Esophagus squamous epithelium (tissue), 4 donors: ENCODE data around the gene USP49.

Source experiments
- POLR2A ChIP-seq, 4 donors: fragments of 450-650 bp; IDR thresholded peaks; one replicate each; pipeline ENCODE4 v1.6.1; 2017; ENCODE audit warnings: antibody characterized with exemption in 4 of 4, mild to moderate bottlenecking in 4 of 4, moderate library complexity in 3 of 4
- TF ChIP-seq, protein P1 (sequence below), 6 experiments: fragments of 450-650 bp in 4 of 6; fragments of 200-600 bp in 2 of 6; sonication (generic) in 2 of 6; IDR thresholded peaks; one replicate each; pipeline ENCODE4 v1.5.1; 2016 to 2019; ENCODE audit warnings: antibody characterized with exemption in 6 of 6, mild to moderate bottlenecking in 4 of 6, moderate library complexity in 4 of 6

- TF ChIP-seq, protein P1, sequence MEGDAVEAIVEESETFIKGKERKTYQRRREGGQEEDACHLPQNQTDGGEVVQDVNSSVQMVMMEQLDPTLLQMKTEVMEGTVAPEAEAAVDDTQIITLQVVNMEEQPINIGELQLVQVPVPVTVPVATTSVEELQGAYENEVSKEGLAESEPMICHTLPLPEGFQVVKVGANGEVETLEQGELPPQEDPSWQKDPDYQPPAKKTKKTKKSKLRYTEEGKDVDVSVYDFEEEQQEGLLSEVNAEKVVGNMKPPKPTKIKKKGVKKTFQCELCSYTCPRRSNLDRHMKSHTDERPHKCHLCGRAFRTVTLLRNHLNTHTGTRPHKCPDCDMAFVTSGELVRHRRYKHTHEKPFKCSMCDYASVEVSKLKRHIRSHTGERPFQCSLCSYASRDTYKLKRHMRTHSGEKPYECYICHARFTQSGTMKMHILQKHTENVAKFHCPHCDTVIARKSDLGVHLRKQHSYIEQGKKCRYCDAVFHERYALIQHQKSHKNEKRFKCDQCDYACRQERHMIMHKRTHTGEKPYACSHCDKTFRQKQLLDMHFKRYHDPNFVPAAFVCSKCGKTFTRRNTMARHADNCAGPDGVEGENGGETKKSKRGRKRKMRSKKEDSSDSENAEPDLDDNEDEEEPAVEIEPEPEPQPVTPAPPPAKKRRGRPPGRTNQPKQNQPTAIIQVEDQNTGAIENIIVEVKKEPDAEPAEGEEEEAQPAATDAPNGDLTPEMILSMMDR (IDR thresholded peaks at IDR 0.05): no peak
- TF ChIP-seq POLR2A (IDR thresholded peaks at IDR 0.05): no peak
Observed at GRCh38 chr6:41896281-41896680, 1.1 kb upstream of the USP49 start.
